H1 (cell line): ENCODE results near the gene ESYT2. TPM values are rescaled to one million over a fixed set of nuclear protein-coding genes. Genes with fewer than 3 reads are reported as not detected.

Experiments used
- CHD1 ChIP-seq: IDR thresholded peaks from 2 replicates; pipeline ENCODE4 v1.6.1; 2012; ENCODE audit warnings: low read depth, low read length, improper control_type of control experiment
- CHD7 ChIP-seq: fragments of 300-600 bp; sonication (generic); IDR thresholded peaks from 2 replicates; pipeline ENCODE4 v1.7.1; 2012; ENCODE audit warnings: low read length, moderate library complexity, mild to moderate bottlenecking, inconsistent platforms; ENCODE audit not compliant: insufficient replicate concordance
- KDM1A ChIP-seq: fragments of 200-600, 300-600 bp; sonication (generic); IDR thresholded peaks from 2 replicates; pipeline ENCODE4 v1.7.1; 2016; ENCODE audit warnings: mild to moderate bottlenecking, low read length, borderline replicate concordance
- POU5F1 ChIP-seq: IDR thresholded peaks from 2 replicates; pipeline ENCODE4 v1.6.1; 2011; ENCODE audit warnings: low read depth, mild to moderate bottlenecking, low read length, moderate library complexity
- SRF ChIP-seq: IDR thresholded peaks from 2 replicates; pipeline ENCODE4 v1.6.1; 2011; ENCODE audit warnings: mild to moderate bottlenecking, low read depth, low read length, moderate library complexity
- polyA plus RNA-seq, 7 experiments: library from polyadenylated mRNA; depleted of rRNA in 3 of 7; stranded (reverse) in 5 of 7; unstranded in 2 of 7; fragments of >200 nt in 5 of 7; fragments of 200-250 nt in 2 of 7; gene quantifications; 1 replicate in 5 of 7; 2 replicates in 1 of 7; 4 replicates in 1 of 7; pipeline versions ENCODE4 v1.2.1 to v1.2.3, GENCODE V29; 2011 to 2013; ENCODE audit warnings: missing spikeins in 2 of 7, mixed read lengths in 2 of 7
- total RNA-seq: library from RNA; stranded (reverse); fragmentation: NEBNext Ultra II Directional; extraction: Animal tissue kit (Norgen Biotek cat#: 25700); gene quantifications from 2 replicates; pipeline ENCODE4 v1.2.1, GENCODE V29; 2021

ESYT2 gene
- total and polyA plus RNA-seq, 2 of the 8 experiments (the other 6 are each of a cell fraction or from before 2014, with no cell fraction given) = 27.0 to 37.5 TPM

- TF ChIP-seq CHD7 (no peak), POU5F1 (no peak), KDM1A (no peak), CHD1 (no peak), SRF (no peak)
These were observed 8.7 kb downstream of the ESYT2 start (continued) for GRCh38 chr7:158820656-158821055.
